Daoy (cell line): ENCODE measurements around the gene DNM1. TPM values are rescaled to one million over a fixed set of nuclear protein-coding genes. Genes with fewer than 3 reads are reported as not detected.
A peak's percentile ranks its signal among the peaks of the same experiment; 100 is the strongest.
"Not testable (repeated sequence)": the region's sequence is repeated elsewhere in the genome, so short reads cannot be mapped to it uniquely, and the experiment has no call there.

Experiments
- DNase-seq: peaks from one replicate; pipeline ENCODE4 v3.0.0-alpha.2; 2015; ENCODE audit warnings: low read depth
- total RNA-seq: library from RNA; depleted of rRNA; stranded (reverse); fragments of >200 nt; shearing (Covaris generic); gene quantifications from 2 replicates; pipeline ENCODE4 v1.2.3, GENCODE V29; 2014

Gene DNM1
- total RNA-seq, 1 experiment from 2014 or later = 12.3 TPM

DNA sequence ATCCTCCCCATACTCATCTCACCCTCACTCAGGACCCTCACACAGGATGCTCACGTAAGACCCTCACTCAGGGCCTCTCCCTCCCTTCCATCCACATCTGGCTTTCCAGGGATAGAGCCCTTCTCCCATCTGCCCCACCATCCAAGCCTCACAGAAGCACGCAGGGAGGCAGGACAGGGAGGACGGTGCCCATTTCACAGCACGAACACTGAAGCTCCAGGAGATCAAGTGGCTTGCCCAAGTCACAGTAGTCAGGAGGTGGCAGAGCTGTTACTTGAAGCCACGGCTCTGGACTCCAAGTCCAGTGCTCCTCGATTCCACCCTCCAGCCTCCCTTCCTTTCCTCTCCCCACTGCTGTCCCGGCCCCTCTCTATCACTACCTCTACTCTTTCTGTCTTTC is 21.7 kb downstream of the DNM1 start:
- DNase-seq = no peak

GRCh38 chr9:128225770-128226411 is 22.7 kb downstream of the DNM1 start:
- DNase-seq = no peak

DNA sequence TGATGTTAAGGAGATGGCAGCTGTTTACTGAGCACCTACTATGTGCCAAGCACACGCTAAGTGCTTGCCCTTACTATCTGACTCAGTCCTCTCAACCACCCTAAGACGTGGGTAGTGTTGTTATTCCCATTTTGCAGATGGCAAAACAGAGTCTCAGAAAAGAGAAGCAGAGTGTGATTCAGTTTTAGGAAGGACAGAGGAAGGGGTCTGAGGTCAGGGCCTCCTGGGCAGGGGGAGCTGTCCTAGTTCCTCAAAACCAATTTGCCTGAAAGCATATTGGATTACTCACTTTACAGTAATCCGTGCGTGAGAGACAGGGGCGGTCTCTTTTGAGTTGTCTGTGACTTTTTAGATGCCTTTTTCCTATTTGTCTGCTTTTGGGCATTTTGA is 23.2 kb downstream of the DNM1 start:
- no peak for DNase-seq

DNA sequence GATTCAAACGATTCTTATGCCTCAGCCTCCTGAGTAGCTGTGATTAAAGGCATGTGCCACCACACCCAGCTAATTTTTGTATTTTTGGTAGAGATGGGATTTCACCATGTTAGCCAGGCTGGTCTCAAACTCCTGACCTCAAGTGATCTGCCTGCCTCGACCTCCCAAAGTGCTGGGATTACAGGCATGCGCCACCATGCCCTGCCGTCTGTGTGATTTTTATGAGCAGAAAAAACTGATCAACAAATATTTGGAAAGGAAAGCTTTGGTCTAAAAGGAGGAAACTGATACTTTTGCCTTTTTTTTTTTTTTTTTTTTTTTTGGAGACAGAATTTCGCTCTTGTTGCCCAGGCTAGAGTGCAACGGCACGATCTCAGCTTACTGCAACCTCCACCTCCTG is 27.7 kb downstream of the DNM1 start:
- DNase-seq = not testable (repeated sequence)

DNA sequence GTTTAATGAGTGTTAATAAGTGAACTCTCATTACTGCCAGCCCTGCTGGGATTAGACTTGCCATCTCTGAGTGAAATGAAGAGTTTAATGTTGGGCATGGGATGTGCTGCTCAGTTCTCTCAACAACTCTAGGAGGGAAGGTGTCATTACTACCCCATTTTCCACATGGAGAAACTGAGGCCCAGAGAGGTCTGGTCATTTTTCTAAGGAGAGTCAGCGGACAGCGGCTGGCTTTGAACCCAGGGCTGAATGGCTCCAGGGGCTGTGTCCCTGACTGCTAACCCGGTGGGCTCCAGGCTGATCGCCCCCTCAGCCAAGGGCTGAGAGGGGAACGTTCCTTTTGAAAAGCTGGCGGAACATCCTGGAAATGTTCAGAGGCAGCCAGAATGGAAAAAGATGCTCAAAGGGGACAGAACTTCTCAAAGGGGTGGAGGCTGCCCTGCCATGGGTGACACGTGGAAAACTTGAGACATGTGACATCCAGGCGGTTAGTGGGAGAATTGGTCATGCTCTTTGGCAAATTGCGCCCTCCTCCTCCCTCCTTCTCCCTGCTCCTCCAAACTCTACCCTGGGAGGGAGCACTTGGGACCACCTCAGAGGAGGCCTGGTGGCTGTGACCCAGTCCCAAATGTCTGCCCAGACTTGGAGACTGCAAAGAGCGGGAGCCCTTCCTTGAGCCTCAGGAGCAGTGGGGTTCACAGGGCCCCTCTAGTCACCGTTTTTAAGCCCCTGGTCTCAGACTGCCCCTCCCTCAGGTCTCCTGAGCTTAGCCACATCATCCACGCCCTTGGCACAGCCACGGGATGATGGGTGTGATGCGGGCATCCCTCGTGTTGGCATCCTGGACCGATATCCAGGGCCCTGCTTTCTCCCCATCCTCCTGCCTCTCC is 28.7 kb downstream of the DNM1 start:
- DNase-seq = no peak

GRCh38 chr9:128232528-128233428 is 29.6 kb downstream of the DNM1 start:
- DNase-seq = no peak

DNA sequence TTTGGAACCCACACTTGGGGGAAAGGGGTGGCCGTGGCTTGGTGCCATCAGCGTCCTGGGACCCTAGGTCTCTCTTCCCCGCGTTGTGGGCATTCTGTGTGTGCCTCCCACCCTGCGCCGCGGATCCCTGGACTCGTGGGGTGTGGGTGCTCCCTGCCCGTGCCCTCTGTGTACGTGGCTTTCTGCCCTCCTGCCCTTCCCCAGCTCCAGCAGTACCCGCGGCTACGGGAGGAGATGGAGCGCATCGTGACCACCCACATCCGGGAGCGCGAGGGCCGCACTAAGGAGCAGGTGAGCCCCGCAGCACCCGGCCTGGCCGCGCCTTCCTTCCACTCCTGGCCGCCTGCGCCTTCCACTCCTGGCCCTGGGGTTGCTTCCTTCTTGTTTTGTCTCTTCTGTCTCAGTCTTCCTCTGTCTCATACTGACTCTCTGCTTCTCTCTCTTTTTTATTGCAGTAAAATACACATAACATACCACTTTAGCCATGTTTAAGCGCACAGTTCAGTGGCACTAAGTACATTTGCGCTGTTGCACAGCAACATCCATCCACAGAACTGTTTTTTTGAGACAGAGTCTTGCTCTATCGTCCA is 30.7 kb downstream of the DNM1 start:
- no peak for DNase-seq

DNA sequence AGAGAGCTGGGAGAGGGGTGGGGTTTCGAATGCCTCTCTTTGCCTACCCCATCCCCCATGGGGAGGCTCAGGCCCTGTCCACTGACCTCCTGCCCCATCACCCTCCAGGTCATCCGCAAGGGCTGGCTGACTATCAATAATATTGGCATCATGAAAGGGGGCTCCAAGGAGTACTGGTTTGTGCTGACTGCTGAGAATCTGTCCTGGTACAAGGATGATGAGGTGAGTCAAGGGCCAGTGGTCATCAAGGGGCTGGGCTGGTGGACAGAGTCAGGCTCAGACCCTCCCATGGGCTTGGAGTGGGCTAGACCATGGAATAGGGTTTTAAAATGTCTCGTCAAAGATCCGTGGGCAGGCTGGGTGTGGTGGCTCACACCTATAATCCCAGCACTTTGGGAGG is 38.9 kb downstream of the DNM1 start:
- DNase-seq = no peak

GRCh38 chr9:128242828-128243214 is 39.6 kb downstream of the DNM1 start:
- no peak for DNase-seq

DNA sequence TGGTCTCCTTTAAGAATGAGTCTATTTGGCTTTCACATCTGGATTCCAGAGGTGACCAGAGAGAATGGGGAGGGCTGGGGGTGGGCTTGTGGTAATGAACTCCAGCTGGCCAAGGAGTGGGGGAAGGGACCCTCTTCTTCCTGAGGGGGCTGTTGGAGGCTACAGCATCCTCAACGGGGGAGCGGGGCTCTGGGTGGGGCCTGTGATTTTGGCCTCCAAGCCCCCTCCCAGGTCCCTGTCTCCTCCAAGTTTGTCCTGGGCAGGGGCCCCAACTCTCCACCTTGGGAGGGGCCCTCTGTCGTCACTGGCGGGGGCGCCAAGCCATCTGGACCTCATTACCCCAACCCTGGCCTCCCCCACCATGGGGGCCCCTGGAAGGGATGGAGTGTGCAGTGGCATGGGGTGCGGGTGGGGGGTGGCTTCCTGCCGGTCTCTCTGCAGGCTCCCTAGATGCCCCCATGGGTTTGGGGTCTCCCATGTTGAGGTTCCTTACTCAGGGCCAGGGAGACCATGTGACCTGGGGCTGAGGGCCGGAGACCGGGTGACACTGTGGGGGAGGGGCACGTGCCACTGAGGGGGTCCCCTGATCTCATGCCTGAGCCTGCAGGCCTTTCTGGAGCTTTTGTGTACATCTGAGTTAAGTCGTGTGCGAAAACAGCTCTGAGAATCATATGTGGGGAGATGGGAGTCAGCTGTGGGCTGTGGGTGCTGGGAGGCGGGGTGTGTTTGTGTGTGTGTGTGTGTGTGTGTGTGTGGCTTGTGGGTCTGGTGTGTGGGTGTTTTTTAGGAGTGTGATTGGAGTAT is 40.2 kb downstream of the DNM1 start:
- DNase-seq = no peak

- DNase-seq = no peak
Observed at GRCh38 chr9:128244091-128244836, 41.1 kb downstream of the DNM1 start.

DNA sequence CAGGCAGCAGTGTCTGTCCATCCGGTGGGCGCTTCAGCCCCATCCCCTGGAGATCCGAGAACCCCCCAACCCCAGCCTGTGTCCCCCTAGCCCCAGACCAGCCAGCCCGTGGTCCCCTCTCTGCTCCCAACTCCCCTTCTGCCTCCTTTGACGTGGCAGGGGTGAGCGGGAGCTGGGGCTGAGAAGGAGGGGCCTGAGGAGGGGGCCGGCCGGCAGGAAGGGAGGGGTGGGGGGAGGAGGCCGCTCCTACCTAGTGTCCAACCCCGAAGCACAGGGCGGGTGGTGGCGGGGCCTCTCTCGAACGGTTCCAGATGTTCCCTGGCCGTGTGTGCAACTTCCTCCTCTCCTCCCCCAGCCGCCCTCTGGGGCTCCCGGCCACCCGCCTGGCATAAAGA is 41.7 kb downstream of the DNM1 start:
- peak; percentile 85 for DNase-seq

GRCh38 chr9:128245421-128246151 is 42.4 kb downstream of the DNM1 start:
- DNase-seq = peak; percentile 80

DNA sequence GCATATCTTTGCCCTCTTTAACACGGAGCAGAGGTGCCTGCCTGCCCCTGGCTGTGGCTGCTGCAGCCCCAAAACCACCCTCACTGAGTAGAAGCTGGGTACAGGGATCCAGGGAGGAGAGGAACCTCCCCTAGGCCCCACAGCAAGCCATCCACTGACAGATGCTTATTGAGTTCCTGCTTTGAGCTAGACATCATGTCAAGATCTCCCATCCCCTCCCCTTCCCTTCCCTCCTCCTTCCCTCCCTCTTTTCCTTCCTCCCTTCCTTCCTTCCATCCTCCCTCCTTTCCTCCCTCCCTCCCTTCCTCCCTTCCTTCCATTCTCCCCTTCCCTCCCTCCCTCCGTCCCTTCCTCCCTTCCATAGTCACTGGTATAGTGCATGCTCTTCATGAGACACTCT is 43.3 kb downstream of the DNM1 start:
- no peak for DNase-seq

DNA sequence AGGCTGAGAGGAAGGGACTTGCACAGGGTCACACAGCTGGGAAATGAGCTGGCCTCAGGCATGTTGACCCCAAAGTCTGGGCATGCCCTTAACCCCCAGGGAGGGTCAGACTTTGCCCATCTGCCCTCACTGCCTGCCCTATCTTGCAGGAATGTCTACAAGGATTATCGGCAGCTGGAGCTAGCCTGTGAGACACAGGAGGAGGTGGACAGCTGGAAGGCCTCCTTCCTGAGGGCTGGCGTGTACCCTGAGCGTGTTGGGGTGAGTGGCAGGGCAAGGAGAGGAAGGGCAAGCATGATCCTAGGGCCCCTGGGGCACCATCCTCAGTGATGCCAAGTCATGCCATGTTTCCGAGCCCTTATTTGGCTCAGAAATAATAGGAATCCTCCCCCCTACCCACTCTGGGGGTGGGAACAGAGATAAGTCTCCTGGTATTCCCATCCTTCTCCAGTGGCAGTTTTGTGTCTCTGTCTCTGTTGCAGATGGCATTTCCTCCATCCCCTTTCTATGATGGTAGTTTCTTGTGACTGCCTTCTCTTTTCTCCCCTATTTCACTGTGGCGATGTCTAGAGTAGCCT is 44.1 kb downstream of the DNM1 start:
- DNase-seq = no peak

GRCh38 chr9:128249558-128249907 is 46.4 kb downstream of the DNM1 start:
- no peak for DNase-seq

DNA sequence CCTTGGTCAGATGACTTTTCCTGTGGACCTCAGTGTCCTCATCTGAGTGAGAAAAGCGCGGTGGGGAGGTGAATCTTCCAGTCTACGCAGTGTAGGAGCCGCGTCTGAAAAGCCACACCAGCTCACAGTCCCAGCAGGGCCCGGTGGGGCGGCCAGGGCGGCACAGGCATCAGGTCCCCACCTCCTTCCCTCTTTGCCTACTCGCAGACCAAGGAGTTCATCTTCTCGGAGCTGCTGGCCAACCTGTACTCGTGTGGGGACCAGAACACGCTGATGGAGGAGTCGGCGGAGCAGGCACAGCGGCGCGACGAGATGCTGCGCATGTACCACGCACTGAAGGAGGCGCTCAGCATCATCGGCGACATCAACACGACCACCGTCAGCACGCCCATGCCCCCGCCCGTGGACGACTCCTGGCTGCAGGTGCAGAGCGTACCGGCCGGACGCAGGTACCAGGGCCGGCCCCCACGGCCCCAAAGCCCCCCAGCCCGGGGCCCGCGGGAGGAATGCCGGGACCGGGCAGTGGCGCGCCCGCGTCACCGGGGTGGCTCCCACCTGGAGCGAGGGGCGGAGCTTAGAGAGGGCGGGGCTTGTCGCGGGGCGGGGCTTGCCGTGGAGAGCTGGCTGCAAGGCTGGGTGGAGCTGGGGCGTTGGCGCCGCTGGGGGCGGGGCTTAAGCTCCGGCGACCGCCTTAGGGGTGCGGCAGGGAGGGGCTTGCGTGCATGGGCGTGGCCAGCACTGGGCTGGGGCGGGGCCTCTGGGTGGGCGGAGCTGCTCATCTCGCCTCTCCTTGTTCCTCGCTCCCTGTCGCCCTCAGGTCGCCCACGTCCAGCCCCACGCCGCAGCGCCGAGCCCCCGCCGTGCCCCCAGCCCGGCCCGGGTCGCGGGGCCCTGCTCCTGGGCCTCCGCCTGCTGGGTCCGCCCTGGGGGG is 47.0 kb downstream of the DNM1 start:
- DNase-seq = peak; percentile 80
